PC-3 (cell line): ENCODE measurements around the gene SRPX2. TPM values are rescaled to one million over a fixed set of nuclear protein-coding genes. Genes with fewer than 3 reads are reported as not detected.
"Not testable (repeated sequence)": the region's sequence is repeated elsewhere in the genome, so short reads cannot be mapped to it uniquely, and the experiment has no call there.

Source experiments
- ATAC-seq: fragments of 200-7000 bp; cut with Tn5 transposase; 2 replicates; pipeline ENCODE4 v1.9.1; 2020; ENCODE audit warnings: mild to moderate bottlenecking, moderate library complexity
- BruUV-seq: library from RNA; stranded (reverse); fragments of 400-500 nt; replicated peaks from 2 replicates; lab custom pipeline; 2021; lab: Mats Ljungman, UMichigan
- CTCF ChIA-PET: fragments of 300-600 bp; sonication (Branson Sonifier 250); formaldehyde crosslinking; loops from one replicate; lab custom pipeline; 2022; ENCODE audit warnings: antibody characterized with exemption; lab: Charles Lee
- POLR2A ChIA-PET: fragments of 300-600 bp; sonication (Branson Sonifier 250); formaldehyde crosslinking; loops from one replicate; lab custom pipeline; 2022; ENCODE audit warnings: antibody characterized with exemption; ENCODE audit not compliant: unreplicated experiment; lab: Charles Lee
- DNase-seq: peaks from one replicate; pipeline ENCODE4 v3.0.0-alpha.2; 2015
- H2AFZ ChIP-seq: fragments of 300-600 bp; sonication (generic); 2 replicates; pipeline ENCODE4 v1.6.0; 2016; ENCODE audit warnings: antibody characterized with exemption, low read length
- H3F3A ChIP-seq: fragments of 300-600 bp; sonication (generic); one replicate; pipeline ENCODE4 v1.6.0; 2017; ENCODE audit warnings: antibody characterized with exemption, low read length, control low read depth, mild to moderate bottlenecking; ENCODE audit not compliant: unreplicated experiment
- H3K27ac ChIP-seq: fragments of 300-600 bp; sonication (generic); 2 replicates; pipeline ENCODE4 v1.5.1; 2016; ENCODE audit warnings: mild to moderate bottlenecking, low read length
- H3K27me3 ChIP-seq: fragments of 300-600 bp; sonication (generic); 2 replicates; pipeline ENCODE4 v1.6.1; 2016; ENCODE audit warnings: low read length, mixed read lengths
- H3K36me3 ChIP-seq: fragments of 300-600 bp; sonication (generic); 2 replicates; pipeline ENCODE4 v1.6.1; 2016; ENCODE audit warnings: low read depth, mixed run types, low read length, mixed read lengths
- H3K4me1 ChIP-seq: fragments of 300-600 bp; sonication (generic); 2 replicates; pipeline ENCODE4 v1.5.1; 2016; ENCODE audit warnings: low read length; ENCODE audit not compliant: insufficient read depth
- H3K4me2 ChIP-seq: fragments of 300-600 bp; sonication (generic); 2 replicates; pipeline ENCODE4 v1.6.0; 2016; ENCODE audit warnings: low read length
- H3K4me3 ChIP-seq: fragments of 300-600 bp; sonication (generic); 2 replicates; pipeline ENCODE4 v1.5.1; 2016; ENCODE audit warnings: mild to moderate bottlenecking, low read length, mixed read lengths
- H3K79me2 ChIP-seq: fragments of 300-600 bp; sonication (generic); 2 replicates; pipeline ENCODE4 v1.6.1; 2017; ENCODE audit warnings: low read length, mixed read lengths
- H3K9ac ChIP-seq: fragments of 300-600 bp; sonication (generic); 2 replicates; pipeline ENCODE4 v1.6.0; 2016; ENCODE audit warnings: mild to moderate bottlenecking, low read length
- H3K9me2 ChIP-seq: fragments of 300-600 bp; sonication (generic); replicated peaks from 2 replicates; pipeline ENCODE4 v1.6.1; 2016; ENCODE audit warnings: mixed run types, low read length, mixed read lengths
- H3K9me3 ChIP-seq: fragments of 300-600 bp; sonication (generic); 2 replicates; pipeline ENCODE4 v1.6.1; 2016; ENCODE audit warnings: low read length, mixed read lengths
- H4K20me1 ChIP-seq: fragments of 300-600 bp; sonication (generic); 2 replicates; pipeline ENCODE4 v1.6.1; 2016; ENCODE audit warnings: low read length, mixed read lengths
- intact Hi-C: fragments of 100-400 bp; cut with micrococcal nuclease; formaldehyde crosslinking; loops from 2 replicates; pipeline ENCODE4 v1.9.0; 2023
- total RNA-seq: library from RNA; depleted of rRNA; stranded (reverse); fragments of >200 nt; gene quantifications from 2 replicates; pipeline ENCODE4 v1.2.3, GENCODE V29; 2014; rRNA removed
- TF ChIP-seq, protein P1 (sequence below): fragments of 300-600 bp; sonication (generic); conservative IDR thresholded peaks from 2 replicates; pipeline ENCODE4 v1.5.1; 2017; ENCODE audit warnings: antibody characterized with exemption, low read depth, mild to moderate bottlenecking, low read length

The SRPX2 gene
- total RNA-seq, 1 experiment from 2014 or later: 12.2 TPM

DNA sequence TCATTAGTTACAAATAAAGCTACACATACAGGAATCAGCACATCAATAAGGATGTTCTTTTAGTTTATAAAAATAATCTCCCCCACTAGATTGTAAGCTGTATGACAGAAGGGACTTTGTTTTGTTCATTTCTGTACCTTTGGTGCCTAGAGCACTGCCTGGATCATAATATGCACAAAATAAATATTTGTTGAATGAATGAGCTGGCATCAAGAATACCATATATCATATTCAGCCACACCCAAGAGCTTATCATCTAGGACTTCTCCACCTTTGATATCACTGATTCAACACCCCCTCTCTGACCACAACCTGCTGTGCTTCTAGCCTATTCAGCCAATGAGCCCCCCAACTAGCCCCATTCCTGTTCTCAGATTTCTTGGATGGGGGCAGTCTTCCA lies 77.3 kb downstream of the SRPX2 start:
- no peaks in the 10 kb centered on the region for H3K79me2 ChIP-seq
- no TSS peak for BruUV-seq
- ChIA-PET POLR2A (no interaction called here), CTCF (interaction anchor here (0.6 to 1.0 kb wide), 2 partner anchors 45 to 47 kb away, joined by 3 to 4 read pairs; no protein-coding TSS in a partner anchor)
- H3K4me2 ChIP-seq: no peak overlapping the region
- no peak overlapping the region for H3K4me3 ChIP-seq
- H3F3A ChIP-seq: no peaks in the 10 kb centered on the region
- intact Hi-C loops: no loop called here
- DNase-seq: peak; percentile 51
- no peaks in the 10 kb centered on the region for H3K27me3 ChIP-seq
- TF ChIP-seq, protein P1, sequence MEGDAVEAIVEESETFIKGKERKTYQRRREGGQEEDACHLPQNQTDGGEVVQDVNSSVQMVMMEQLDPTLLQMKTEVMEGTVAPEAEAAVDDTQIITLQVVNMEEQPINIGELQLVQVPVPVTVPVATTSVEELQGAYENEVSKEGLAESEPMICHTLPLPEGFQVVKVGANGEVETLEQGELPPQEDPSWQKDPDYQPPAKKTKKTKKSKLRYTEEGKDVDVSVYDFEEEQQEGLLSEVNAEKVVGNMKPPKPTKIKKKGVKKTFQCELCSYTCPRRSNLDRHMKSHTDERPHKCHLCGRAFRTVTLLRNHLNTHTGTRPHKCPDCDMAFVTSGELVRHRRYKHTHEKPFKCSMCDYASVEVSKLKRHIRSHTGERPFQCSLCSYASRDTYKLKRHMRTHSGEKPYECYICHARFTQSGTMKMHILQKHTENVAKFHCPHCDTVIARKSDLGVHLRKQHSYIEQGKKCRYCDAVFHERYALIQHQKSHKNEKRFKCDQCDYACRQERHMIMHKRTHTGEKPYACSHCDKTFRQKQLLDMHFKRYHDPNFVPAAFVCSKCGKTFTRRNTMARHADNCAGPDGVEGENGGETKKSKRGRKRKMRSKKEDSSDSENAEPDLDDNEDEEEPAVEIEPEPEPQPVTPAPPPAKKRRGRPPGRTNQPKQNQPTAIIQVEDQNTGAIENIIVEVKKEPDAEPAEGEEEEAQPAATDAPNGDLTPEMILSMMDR: no peak
- H3K36me3 ChIP-seq: no peaks in the 10 kb centered on the region
- H3K4me1 ChIP-seq: peaks cover 7% of the 10 kb centered on the region; the same call in 1 of the 2 replicates
- ATAC-seq: peak; percentile 82
- no peaks in the 10 kb centered on the region for H3K9me3 ChIP-seq
- H3K9ac ChIP-seq: no peak overlapping the region
- no peak overlapping the region for H3K27ac ChIP-seq
- H4K20me1 ChIP-seq: no peaks in the 10 kb centered on the region
- H3K9me2 ChIP-seq: no peaks in the 10 kb centered on the region
- H2AFZ ChIP-seq: no peak overlapping the region

DNA sequence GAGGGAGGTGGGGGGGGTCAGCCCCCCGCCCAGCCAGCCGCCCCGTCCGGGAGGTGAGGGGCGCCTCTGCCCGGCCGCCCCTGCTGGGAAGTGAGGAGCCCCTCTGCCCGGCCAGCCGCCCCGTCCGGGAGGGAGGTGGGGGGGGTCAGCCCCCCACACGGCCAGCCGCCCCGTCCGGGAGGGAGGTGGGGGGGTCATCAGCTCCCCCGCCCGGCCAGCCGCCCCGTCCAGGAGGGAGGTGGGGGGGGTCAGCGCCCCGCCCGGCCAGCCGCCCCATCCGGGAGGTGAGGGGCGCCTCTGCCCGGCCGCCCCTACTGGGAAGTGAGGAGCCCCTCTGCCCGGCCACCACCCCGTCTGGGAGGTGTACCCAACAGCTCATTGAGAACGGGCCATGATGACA lies 80.0 kb downstream of the SRPX2 start:
- H4K20me1 ChIP-seq, H3K4me2 ChIP-seq, H3K4me1 ChIP-seq, H3K36me3 ChIP-seq, H3K9ac ChIP-seq, POLR2A ChIA-PET, H3K27ac ChIP-seq, ATAC-seq, H3K79me2 ChIP-seq, DNase-seq, H2AFZ ChIP-seq, H3K9me3 ChIP-seq, CTCF ChIA-PET, H3F3A ChIP-seq, H3K27me3 ChIP-seq, H3K9me2 ChIP-seq, H3K4me3 ChIP-seq, BruUV-seq, intact Hi-C loops: not testable (repeated sequence)

Other genes starting within 250 kb of the SRPX2 start
- gene PCDH19, start 233.9 kb upstream of the SRPX2 start, total RNA-seq: not detected in 2 replicates
- gene TNMD, start 59.3 kb upstream of the SRPX2 start, total RNA-seq: not detected in 2 replicates
- gene TSPAN6, start 7.4 kb upstream of the SRPX2 start, total RNA-seq: 35.2 and 47.4 TPM in 2 replicates
- gene SYTL4, start 87.9 kb downstream of the SRPX2 start, total RNA-seq: 2.7 and 3.2 TPM in 2 replicates
- gene CSTF2, start 176.2 kb downstream of the SRPX2 start, total RNA-seq: 64.1 and 67.7 TPM in 2 replicates
- not detected in 2 replicates for gene NOX1, start 230.2 kb downstream of the SRPX2 start, total RNA-seq